SK-N-SH (cell line): Measurements from ENCODE around the gene CHST3. TPM values are rescaled to one million over a fixed set of nuclear protein-coding genes. Genes with fewer than 3 reads are reported as not detected.

Source experiments
- CTCF ChIA-PET: fragments of 300-600, 350-600 bp; formaldehyde crosslinking; extraction: SDS; loops from one replicate; lab custom pipeline; 2021; lab: Yijun Ruan, JAX
- POLR2A ChIA-PET: fragments of 350-600 bp; sonication (Branson Sonifier 250); formaldehyde crosslinking; extraction: SDS; loops from one replicate; lab custom pipeline; 2020; ENCODE audit warnings: antibody characterized with exemption, inconsistent platforms; lab: Yijun Ruan, JAX
- DNase-seq: peaks from one replicate; pipeline ENCODE4 v3.0.0; 2012
- H2AFZ ChIP-seq: fragments of 200-600 bp; sonication (generic); 2 replicates; pipeline ENCODE4 v1.8.1; 2016; ENCODE audit warnings: antibody characterized with exemption, mild to moderate bottlenecking, low read depth
- H3F3A ChIP-seq: fragments of 200-600 bp; sonication (generic); replicated peaks from 2 replicates; pipeline ENCODE3; 2016; ENCODE audit warnings: antibody characterized with exemption, mild to moderate bottlenecking; ENCODE audit not compliant: insufficient read depth
- H3K27ac ChIP-seq, 2 experiments: fragments of 200-500 bp in 1 of 2; fragments of 200-600 bp in 1 of 2; sonication (Bioruptor generic) in 1 of 2; sonication (generic), shearing (Covaris generic) in 1 of 2; 2 replicates each; pipeline versions ENCODE4 v1.5.1 to v1.6.1; 2014 to 2016; ENCODE audit warnings: low read depth in 2 of 2, inconsistent platforms in 1 of 2, low read length in 1 of 2, mild to moderate bottlenecking in 1 of 2, mixed read lengths in 1 of 2
- H3K27me3 ChIP-seq: fragments of 200-600 bp; sonication (generic), shearing (Covaris generic); 2 replicates; pipeline ENCODE4 v1.6.1; 2016; ENCODE audit warnings: mixed run types; ENCODE audit not compliant: insufficient read depth
- H3K36me3 ChIP-seq, 2 experiments: fragments of 200-500 bp in 1 of 2; fragments of 200-600 bp in 1 of 2; sonication (Bioruptor generic) in 1 of 2; sonication (generic) in 1 of 2; replicated peaks in 1 of 2; 2 replicates each; pipeline versions ENCODE3 to v1.5.1; 2014 to 2016; ENCODE audit warnings: low read length in 1 of 2, mild to moderate bottlenecking in 1 of 2; ENCODE audit not compliant: insufficient read depth in 2 of 2, control insufficient read depth in 1 of 2
- H3K4me1 ChIP-seq, 2 experiments: fragments of 200-500 bp in 1 of 2; fragments of 200-600 bp in 1 of 2; sonication (Bioruptor generic) in 1 of 2; sonication (generic), shearing (Covaris generic) in 1 of 2; 2 replicates each; pipeline versions ENCODE4 v1.5.1 to v1.6.1; 2014 to 2016; ENCODE audit warnings: low read depth in 1 of 2, low read length in 1 of 2, mixed run types in 1 of 2; ENCODE audit not compliant: insufficient read depth in 2 of 2, control insufficient read depth in 1 of 2
- H3K4me2 ChIP-seq: fragments of 200-600 bp; sonication (generic), shearing (Covaris generic); 2 replicates; pipeline ENCODE4 v1.6.1; 2017; ENCODE audit warnings: mixed run types
- H3K4me3 ChIP-seq, 2 experiments: fragments of 200-500 bp in 1 of 2; fragments of 200-600 bp in 1 of 2; sonication (Bioruptor generic) in 1 of 2; sonication (generic), shearing (Covaris generic) in 1 of 2; 2 replicates each; pipeline versions ENCODE4 v1.5.1 to v1.8.1; 2014 to 2016; ENCODE audit warnings: low read depth in 2 of 2, inconsistent platforms in 1 of 2, low read length in 1 of 2, mild to moderate bottlenecking in 1 of 2, mixed read lengths in 1 of 2, moderate library complexity in 1 of 2
- H3K79me2 ChIP-seq: fragments of 200-600 bp; sonication (generic); 2 replicates; pipeline ENCODE4 v1.8.1; 2017; ENCODE audit warnings: mild to moderate bottlenecking; ENCODE audit not compliant: insufficient read depth
- H3K9ac ChIP-seq: fragments of 200-600 bp; sonication (generic); 2 replicates; pipeline ENCODE4 v1.6.1; 2017; ENCODE audit warnings: mixed run types
- H3K9me2 ChIP-seq: fragments of 200-600 bp; sonication (generic); 2 replicates; pipeline ENCODE4 v1.6.1; 2017; ENCODE audit warnings: mixed run types
- H3K9me3 ChIP-seq: fragments of 200-600 bp; sonication (generic); 2 replicates; pipeline ENCODE4 v1.6.1; 2017; ENCODE audit warnings: mixed run types, mild to moderate bottlenecking, moderate library complexity
- H4K20me1 ChIP-seq: fragments of 200-600 bp; sonication (generic); 2 replicates; pipeline ENCODE4 v1.6.1; 2017; ENCODE audit warnings: mild to moderate bottlenecking, mixed run types; ENCODE audit not compliant: insufficient read depth
- CHD2 ChIP-seq: fragments of 150-350 bp; IDR thresholded peaks from 2 replicates; pipeline ENCODE4 v1.6.1; 2018; ENCODE audit warnings: low read length; ENCODE audit not compliant: partially characterized antibody
- ELF1 ChIP-seq: IDR thresholded peaks from 2 replicates; pipeline ENCODE4 v1.4.0; 2012
- EP300 ChIP-seq, 2 experiments: IDR thresholded peaks; 2 replicates each; pipeline versions ENCODE4 v1.4.0 to v1.6.1; 2012; ENCODE audit warnings: borderline replicate concordance in 1 of 2, low read depth in 1 of 2, low read length in 1 of 2
- EZH2phosphoT487 ChIP-seq: fragments of 200-600 bp; sonication (generic); IDR thresholded peaks from 2 replicates; pipeline ENCODE4 v1.6.1; 2017; ENCODE audit warnings: low read depth, mixed run types, mild to moderate bottlenecking, antibody characterized with exemption, moderate library complexity, borderline replicate concordance
- GATA2 ChIP-seq: sonication (generic); formaldehyde crosslinking; IDR thresholded peaks from 2 replicates; pipeline ENCODE4 v1.5.0; 2020; ENCODE audit warnings: mild to moderate bottlenecking, missing genetic modification reagents
- MXI1 ChIP-seq: IDR thresholded peaks from 2 replicates; pipeline ENCODE4 v1.6.1; 2012; ENCODE audit warnings: mild to moderate bottlenecking, low read depth, low read length, improper control_type of control experiment
- NFIC ChIP-seq: IDR thresholded peaks from 2 replicates; pipeline ENCODE4 v1.4.0; 2012; ENCODE audit warnings: borderline replicate concordance
- NRF1 ChIP-seq: IDR thresholded peaks from 2 replicates; pipeline ENCODE4 v1.6.1; 2012; ENCODE audit warnings: low read depth, mild to moderate bottlenecking, low read length
- RAD21 ChIP-seq: IDR thresholded peaks from 2 replicates; pipeline ENCODE4 v1.6.1; 2012; ENCODE audit warnings: mild to moderate bottlenecking, low read length
- SIN3A ChIP-seq: IDR thresholded peaks from 2 replicates; pipeline ENCODE4 v1.6.1; 2012; ENCODE audit warnings: low read depth, mild to moderate bottlenecking, low read length, moderate library complexity, borderline replicate concordance
- TAF1 ChIP-seq: IDR thresholded peaks from 2 replicates; pipeline ENCODE4 v1.6.1; 2012; ENCODE audit warnings: low read depth, mild to moderate bottlenecking, low read length, moderate library complexity, borderline replicate concordance
- YY1 ChIP-seq: IDR thresholded peaks from 2 replicates; pipeline ENCODE4 v1.4.0; 2012; ENCODE audit warnings: low read depth, mild to moderate bottlenecking
- WGBS: methylation state at CpG from one replicate; pipeline ENCODE4 v1.1.6; 2017; ENCODE audit warnings: low lambda C conversion rate; 5-methylcytosine and 5-hydroxymethylcytosine counted together
- polyA plus RNA-seq, 3 experiments: library from polyadenylated mRNA; depleted of rRNA; stranded (reverse); fragments of >200 nt; gene quantifications; 2 replicates each; pipeline ENCODE4 v1.2.3, GENCODE V29; 2012
- TF ChIP-seq, protein P1 (sequence below): IDR thresholded peaks from 2 replicates; pipeline ENCODE4 v1.4.0; 2012; ENCODE audit warnings: low read depth, borderline replicate concordance
- TF ChIP-seq, protein P2 (sequence below): fragments of 200-600 bp; sonication (generic); IDR thresholded peaks from 2 replicates; pipeline ENCODE4 v1.6.1; 2017; ENCODE audit warnings: antibody characterized with exemption, mild to moderate bottlenecking, moderate library complexity
- TF ChIP-seq, protein P3 (sequence below): IDR thresholded peaks from 2 replicates; pipeline ENCODE4 v1.4.0; 2012; ENCODE audit warnings: low read depth

Gene CHST3, protein sequence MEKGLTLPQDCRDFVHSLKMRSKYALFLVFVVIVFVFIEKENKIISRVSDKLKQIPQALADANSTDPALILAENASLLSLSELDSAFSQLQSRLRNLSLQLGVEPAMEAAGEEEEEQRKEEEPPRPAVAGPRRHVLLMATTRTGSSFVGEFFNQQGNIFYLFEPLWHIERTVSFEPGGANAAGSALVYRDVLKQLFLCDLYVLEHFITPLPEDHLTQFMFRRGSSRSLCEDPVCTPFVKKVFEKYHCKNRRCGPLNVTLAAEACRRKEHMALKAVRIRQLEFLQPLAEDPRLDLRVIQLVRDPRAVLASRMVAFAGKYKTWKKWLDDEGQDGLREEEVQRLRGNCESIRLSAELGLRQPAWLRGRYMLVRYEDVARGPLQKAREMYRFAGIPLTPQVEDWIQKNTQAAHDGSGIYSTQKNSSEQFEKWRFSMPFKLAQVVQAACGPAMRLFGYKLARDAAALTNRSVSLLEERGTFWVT
- polyA plus RNA-seq (2012; rRNA removed): 6.0 and 6.1 TPM in 2 replicates
- polyA plus RNA-seq (2012; cell fraction: cytosol; rRNA removed): 4.1 and 5.6 TPM in 2 replicates
- polyA plus RNA-seq (2012; cell fraction: nucleus; rRNA removed): 5.7 and 6.8 TPM in 2 replicates

DNA sequence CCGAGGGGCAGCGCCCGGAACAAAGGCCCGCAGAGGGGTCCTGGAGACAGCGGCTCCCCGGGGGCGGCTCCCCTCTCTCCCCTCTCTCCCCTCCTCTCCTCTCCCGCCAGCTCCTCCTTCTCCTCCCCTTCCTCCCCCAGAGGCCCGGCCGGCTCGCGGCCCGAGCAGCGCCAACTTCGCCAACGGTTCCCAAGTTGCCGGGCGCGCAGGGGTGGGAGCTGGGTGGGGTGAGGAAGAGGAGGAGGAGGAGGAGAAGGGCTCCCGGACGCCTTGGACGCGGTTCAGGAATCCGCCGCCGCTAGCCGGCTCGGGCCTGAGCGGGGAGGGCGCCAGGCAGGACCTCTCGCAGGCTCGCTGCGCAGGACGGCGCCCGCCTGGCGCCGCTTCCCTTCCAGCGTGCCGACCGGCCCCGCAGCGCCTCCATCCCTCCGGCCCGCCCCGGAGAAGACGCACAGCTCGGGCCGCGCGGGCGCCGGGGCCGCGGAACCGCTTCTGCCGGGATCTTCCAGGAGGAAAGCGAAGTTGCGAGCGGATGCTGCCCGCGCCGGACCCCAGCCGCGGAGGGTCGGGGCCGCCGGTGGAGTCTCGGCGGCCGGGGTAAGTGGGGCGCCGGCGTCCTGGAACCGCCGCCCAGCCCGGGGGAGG lies at the start of gene CHST3:
Gene CHST3 (plus strand): TSS at position 298 of the 645 bp plus-strand sequence. CDS start 41,448 bp downstream, outside the sequence.
- WGBS: 12% methylated on average over 3 of the region's 77 CpGs
- H3K27me3 ChIP-seq: no peaks in the 10 kb centered on the region
- POLR2A ChIA-PET: interaction anchor here (1.0 to 1.6 kb wide), 2 partner anchors 35 to 60 kb away, joined by 4 to 10 read pairs; no protein-coding TSS in a partner anchor
- H3K27ac ChIP-seq: peak within 1 kb of the TSS; percentile 28 to 32; a peak in 3 of 4 replicates
- H3K9me2 ChIP-seq: no peaks in the 10 kb centered on the region
- H3K4me1 ChIP-seq: peaks cover 18 to 25% of the 10 kb centered on the region in 2 experiments; a peak in 3 of 4 replicates
- peak within 1 kb of the TSS; percentile 100 for H3K4me2 ChIP-seq
- H3K79me2 ChIP-seq: peaks cover 46% of the 10 kb centered on the region
- H3K4me3 ChIP-seq: peak within 1 kb of the TSS; percentile 75 to 99
- H3K36me3 ChIP-seq: no peaks in the 10 kb centered on the region
- no peaks in the 10 kb centered on the region for H3K9me3 ChIP-seq
- peak; percentile 84 for DNase-seq
- peak within 1 kb of the TSS; percentile 83; the same call in 1 of the 2 replicates for H2AFZ ChIP-seq
- TF ChIP-seq NFIC: peak; percentile 29
- TF ChIP-seq SIN3A: no peak
- peak; percentile 32; the same call in 1 of the 2 replicates for TF ChIP-seq MXI1
- TF ChIP-seq CHD2: no peak
- peak; percentile 45 for TF ChIP-seq NRF1
- H4K20me1 ChIP-seq: peaks cover 10% of the 10 kb centered on the region
- CTCF ChIA-PET: interaction anchor here (0.6 to 5.6 kb wide), 5 partner anchors 9 to 85 kb away, joined by 3 to 31 read pairs (median 10); no protein-coding TSS in a partner anchor
- peaks cover 9% of the 10 kb centered on the region for H3F3A ChIP-seq
- peak within 1 kb of the TSS; percentile 81 for H3K9ac ChIP-seq

DNA sequence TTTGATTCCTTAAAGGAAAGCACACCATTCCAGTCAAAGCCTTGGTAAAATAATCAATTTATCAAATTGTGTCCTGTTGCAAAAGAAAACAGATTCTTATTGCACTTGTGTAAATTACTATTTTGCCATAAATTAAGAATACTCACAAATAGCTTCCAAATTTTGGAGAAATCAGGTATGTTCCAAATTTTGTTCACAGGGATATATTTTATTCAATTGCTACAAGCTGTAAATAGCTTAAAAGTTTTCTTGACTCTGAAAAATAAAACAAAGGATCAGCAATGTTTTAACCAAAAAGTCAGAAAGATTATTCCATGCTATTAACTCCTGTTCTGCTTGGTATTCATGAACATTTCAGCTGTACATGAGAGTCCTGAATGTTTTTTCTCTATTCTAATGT lies 47.4 kb upstream of the CHST3 start:
- Histone ChIP-seq H3K9me3 (no peaks in the 10 kb centered on the region), H3K4me2 (no peak overlapping the region), H3K27ac (no peak overlapping the region), H2AFZ (no peak overlapping the region), H3K9ac (no peak overlapping the region), H3K27me3 (no peaks in the 10 kb centered on the region), H3K79me2 (no peaks in the 10 kb centered on the region), H3K4me1 (peaks cover 5 to 13% of the 10 kb centered on the region in 2 experiments; a peak in 3 of 4 replicates), H4K20me1 (no peaks in the 10 kb centered on the region), H3K36me3 (no peaks in the 10 kb centered on the region), H3K4me3 (no peak overlapping the region), H3F3A (no peaks in the 10 kb centered on the region), H3K9me2 (no peaks in the 10 kb centered on the region)
- DNase-seq: no peak
- TF ChIP-seq, protein P1, sequence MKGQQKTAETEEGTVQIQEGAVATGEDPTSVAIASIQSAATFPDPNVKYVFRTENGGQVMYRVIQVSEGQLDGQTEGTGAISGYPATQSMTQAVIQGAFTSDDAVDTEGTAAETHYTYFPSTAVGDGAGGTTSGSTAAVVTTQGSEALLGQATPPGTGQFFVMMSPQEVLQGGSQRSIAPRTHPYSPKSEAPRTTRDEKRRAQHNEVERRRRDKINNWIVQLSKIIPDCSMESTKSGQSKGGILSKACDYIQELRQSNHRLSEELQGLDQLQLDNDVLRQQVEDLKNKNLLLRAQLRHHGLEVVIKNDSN: no peak
- TF ChIP-seq NRF1: no peak
- no peak for TF ChIP-seq EZH2phosphoT487
- TF ChIP-seq, protein P2, sequence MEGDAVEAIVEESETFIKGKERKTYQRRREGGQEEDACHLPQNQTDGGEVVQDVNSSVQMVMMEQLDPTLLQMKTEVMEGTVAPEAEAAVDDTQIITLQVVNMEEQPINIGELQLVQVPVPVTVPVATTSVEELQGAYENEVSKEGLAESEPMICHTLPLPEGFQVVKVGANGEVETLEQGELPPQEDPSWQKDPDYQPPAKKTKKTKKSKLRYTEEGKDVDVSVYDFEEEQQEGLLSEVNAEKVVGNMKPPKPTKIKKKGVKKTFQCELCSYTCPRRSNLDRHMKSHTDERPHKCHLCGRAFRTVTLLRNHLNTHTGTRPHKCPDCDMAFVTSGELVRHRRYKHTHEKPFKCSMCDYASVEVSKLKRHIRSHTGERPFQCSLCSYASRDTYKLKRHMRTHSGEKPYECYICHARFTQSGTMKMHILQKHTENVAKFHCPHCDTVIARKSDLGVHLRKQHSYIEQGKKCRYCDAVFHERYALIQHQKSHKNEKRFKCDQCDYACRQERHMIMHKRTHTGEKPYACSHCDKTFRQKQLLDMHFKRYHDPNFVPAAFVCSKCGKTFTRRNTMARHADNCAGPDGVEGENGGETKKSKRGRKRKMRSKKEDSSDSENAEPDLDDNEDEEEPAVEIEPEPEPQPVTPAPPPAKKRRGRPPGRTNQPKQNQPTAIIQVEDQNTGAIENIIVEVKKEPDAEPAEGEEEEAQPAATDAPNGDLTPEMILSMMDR: no peak
- TF ChIP-seq, protein P3, sequence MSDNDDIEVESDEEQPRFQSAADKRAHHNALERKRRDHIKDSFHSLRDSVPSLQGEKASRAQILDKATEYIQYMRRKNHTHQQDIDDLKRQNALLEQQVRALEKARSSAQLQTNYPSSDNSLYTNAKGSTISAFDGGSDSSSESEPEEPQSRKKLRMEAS: no peak
- no peak for TF ChIP-seq YY1
- TF ChIP-seq GATA2 (CRISPR knock-in tag): no peak
- no peak for TF ChIP-seq EP300 (IDR thresholded peaks at IDR 0.05; ENCODE audit: borderline replicate concordance in 1 of 2, low read depth in 1 of 2, low read length in 1 of 2)
- TF ChIP-seq TAF1: no peak
- no peak for TF ChIP-seq ELF1
- no peak for TF ChIP-seq RAD21
- CTCF ChIA-PET: interaction anchor here (1.6 to 2.1 kb wide), 3 partner anchors 20 to 132 kb away, joined by 6 to 8 read pairs (median 7); no protein-coding TSS in a partner anchor
- POLR2A ChIA-PET: no interaction called here
